Vagina (tissue), 2 donors: ENCODE measurements around the gene CBFA2T3.

Experiments
- CTCF ChIP-seq, 3 experiments: fragments of 450-650 bp in 2 of 3; fragments of 200-600 bp in 1 of 3; sonication (generic) in 1 of 3; IDR thresholded peaks; one replicate each; pipeline ENCODE4 v1.5.1; 2017 to 2019; ENCODE audit warnings: antibody characterized with exemption in 3 of 3, mild to moderate bottlenecking in 2 of 3, moderate library complexity in 2 of 3
- POLR2A ChIP-seq, 2 donors: fragments of 450-650 bp; IDR thresholded peaks; one replicate each; pipeline ENCODE4 v1.6.1; 2017; ENCODE audit warnings: antibody characterized with exemption in 2 of 2, mild to moderate bottlenecking in 2 of 2, moderate library complexity in 2 of 2

- TF ChIP-seq CTCF (IDR thresholded peaks at IDR 0.05): no peak
- no peak for TF ChIP-seq POLR2A (IDR thresholded peaks at IDR 0.05)
Observed at GRCh38 chr16:88864099-88864498, 112.9 kb downstream of the CBFA2T3 start.
